HFFc6 (cell line): Measurements from ENCODE around the gene ANKRD17. TPM values are rescaled to one million over a fixed set of nuclear protein-coding genes. Genes with fewer than 3 reads are reported as not detected.

ENCODE experiments used
- DNase-seq: peaks from one replicate; pipeline ENCODE4 v3.0.0-alpha.2; 2018
- H3K27ac Mint-ChIP-seq: 2 replicates; pipeline ENCODE4 v1.8.0; 2020; ENCODE audit warnings: mild to moderate bottlenecking, mixed read lengths
- H3K27me3 Mint-ChIP-seq: 2 replicates; pipeline ENCODE4 v1.8.0; 2021; ENCODE audit warnings: mild to moderate bottlenecking, moderate library complexity, mixed read lengths; ENCODE audit not compliant: insufficient read depth
- H3K36me3 Mint-ChIP-seq: 2 replicates; pipeline ENCODE4 v1.8.0; 2021; ENCODE audit warnings: low read depth, mixed read lengths
- H3K4me1 Mint-ChIP-seq: 2 replicates; pipeline ENCODE4 v1.8.0; 2020; ENCODE audit warnings: low read depth, mixed read lengths
- H3K4me3 Mint-ChIP-seq: 2 replicates; pipeline ENCODE4 v1.8.0; 2020; ENCODE audit warnings: mild to moderate bottlenecking, moderate library complexity, mixed read lengths
- H3K9me3 Mint-ChIP-seq: 2 replicates; pipeline ENCODE4 v1.8.0; 2020; ENCODE audit warnings: mild to moderate bottlenecking, mixed read lengths
- total RNA-seq, 6 experiments: library from RNA; stranded (reverse); fragmentation: NEBNext Ultra II Directional; extraction: Animal tissue kit (Norgen Biotek cat#: 25700); gene quantifications; 2 replicates in 1 of 6; 3 replicates in 5 of 6; pipeline ENCODE4 v1.2.3, GENCODE V29; 2021
- TF ChIP-seq, protein P1 (sequence below): fragments of 200-600 bp; sonication (generic); IDR thresholded peaks from 2 replicates; pipeline ENCODE4 v1.5.0; 2021; ENCODE audit warnings: antibody characterized with exemption, mild to moderate bottlenecking

ANKRD17 gene
- total RNA-seq, 6 experiments from 2014 or later, result 51.7 to 61.0 (median 56.4) TPM

- Mint-ChIP-seq H3K4me1 (no peaks in the 10 kb centered on the region), H3K4me3 (no peak overlapping the region), H3K36me3 (peaks cover 26% of the 10 kb centered on the region), H3K9me3 (no peaks in the 10 kb centered on the region; the same call in 1 of the 2 replicates), H3K27ac (no peak overlapping the region), H3K27me3 (peaks cover 9% of the 10 kb centered on the region)
- TF ChIP-seq, protein P1, sequence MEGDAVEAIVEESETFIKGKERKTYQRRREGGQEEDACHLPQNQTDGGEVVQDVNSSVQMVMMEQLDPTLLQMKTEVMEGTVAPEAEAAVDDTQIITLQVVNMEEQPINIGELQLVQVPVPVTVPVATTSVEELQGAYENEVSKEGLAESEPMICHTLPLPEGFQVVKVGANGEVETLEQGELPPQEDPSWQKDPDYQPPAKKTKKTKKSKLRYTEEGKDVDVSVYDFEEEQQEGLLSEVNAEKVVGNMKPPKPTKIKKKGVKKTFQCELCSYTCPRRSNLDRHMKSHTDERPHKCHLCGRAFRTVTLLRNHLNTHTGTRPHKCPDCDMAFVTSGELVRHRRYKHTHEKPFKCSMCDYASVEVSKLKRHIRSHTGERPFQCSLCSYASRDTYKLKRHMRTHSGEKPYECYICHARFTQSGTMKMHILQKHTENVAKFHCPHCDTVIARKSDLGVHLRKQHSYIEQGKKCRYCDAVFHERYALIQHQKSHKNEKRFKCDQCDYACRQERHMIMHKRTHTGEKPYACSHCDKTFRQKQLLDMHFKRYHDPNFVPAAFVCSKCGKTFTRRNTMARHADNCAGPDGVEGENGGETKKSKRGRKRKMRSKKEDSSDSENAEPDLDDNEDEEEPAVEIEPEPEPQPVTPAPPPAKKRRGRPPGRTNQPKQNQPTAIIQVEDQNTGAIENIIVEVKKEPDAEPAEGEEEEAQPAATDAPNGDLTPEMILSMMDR, result no peak
- DNase-seq, result no peak
Measured at GRCh38 chr4:73098713-73099112, 159.9 kb downstream of the ANKRD17 start.

DNA sequence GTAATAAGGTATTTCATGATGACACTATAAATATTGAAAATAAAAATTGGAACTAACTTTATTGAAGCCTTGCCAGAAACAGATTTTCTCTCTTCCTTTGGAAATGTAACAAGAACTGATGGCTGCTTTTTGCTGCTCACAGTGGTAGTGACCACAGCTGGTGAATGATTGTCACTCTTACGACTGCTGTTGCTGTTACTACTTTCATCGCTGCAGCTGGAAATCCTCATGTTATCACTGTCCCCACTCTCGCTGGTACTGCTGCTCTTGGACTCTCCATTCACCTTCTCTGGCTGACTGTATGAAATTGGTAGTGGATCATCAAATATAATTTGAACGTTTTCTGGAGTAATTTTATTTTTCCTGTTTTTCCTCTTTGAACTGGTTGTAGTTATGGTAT, 160.6 kb downstream of the ANKRD17 start:
- Mint-ChIP-seq H3K9me3 (no peaks in the 10 kb centered on the region; the same call in 1 of the 2 replicates), H3K4me3 (no peak overlapping the region), H3K4me1 (no peaks in the 10 kb centered on the region), H3K27ac (no peak overlapping the region), H3K36me3 (peaks cover 26% of the 10 kb centered on the region), H3K27me3 (peaks cover 9% of the 10 kb centered on the region)
- no peak for DNase-seq
- TF ChIP-seq, protein P1, result no peak

GRCh38 chr4:73092868-73093267, 165.7 kb downstream of the ANKRD17 start:
- Mint-ChIP-seq H3K4me3 (no peak overlapping the region), H3K27me3 (no peaks in the 10 kb centered on the region), H3K27ac (no peak overlapping the region), H3K9me3 (no peaks in the 10 kb centered on the region), H3K36me3 (peaks cover 23% of the 10 kb centered on the region), H3K4me1 (no peaks in the 10 kb centered on the region)
- TF ChIP-seq, protein P1, result no peak
- DNase-seq, result no peak

- H3K27me3 Mint-ChIP-seq, result no peaks in the 10 kb centered on the region; the same call in 1 of the 2 replicates
- TF ChIP-seq, protein P1, result no peak
- H3K4me3 Mint-ChIP-seq, result no peak overlapping the region
- H3K9me3 Mint-ChIP-seq, result no peaks in the 10 kb centered on the region
- DNase-seq, result no peak
- H3K27ac Mint-ChIP-seq, result no peak overlapping the region
- no peaks in the 10 kb centered on the region for H3K4me1 Mint-ChIP-seq
- peaks cover 23% of the 10 kb centered on the region for H3K36me3 Mint-ChIP-seq
Measured at GRCh38 chr4:73090738-73091137, 167.9 kb downstream of the ANKRD17 start.

DNA sequence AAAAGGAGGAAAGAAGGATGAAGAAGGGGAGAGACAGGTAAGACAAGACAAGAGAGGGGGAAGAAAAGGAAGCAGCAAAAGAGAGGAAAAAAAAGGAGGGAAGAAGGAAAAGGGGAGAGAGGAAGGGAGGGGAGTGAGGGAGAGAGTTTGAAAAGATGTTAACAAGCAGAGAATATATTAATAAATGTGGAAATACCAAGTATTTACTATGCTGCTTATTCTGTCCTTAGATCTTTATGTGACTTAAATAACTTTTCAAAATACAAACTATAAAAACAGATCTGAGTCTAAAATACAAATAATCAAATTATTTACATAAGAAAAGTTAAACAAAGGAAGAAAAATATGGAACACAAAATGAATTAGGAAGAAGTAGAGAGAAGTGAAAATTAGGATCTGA, 170.7 kb downstream of the ANKRD17 start:
- H3K36me3 Mint-ChIP-seq, result peaks cover 22% of the 10 kb centered on the region
- H3K9me3 Mint-ChIP-seq, result no peaks in the 10 kb centered on the region
- DNase-seq, result no peak
- H3K27me3 Mint-ChIP-seq, result no peaks in the 10 kb centered on the region; the same call in 1 of the 2 replicates
- TF ChIP-seq, protein P1, result no peak
- H3K27ac Mint-ChIP-seq, result no peak overlapping the region; the same call in 1 of the 2 replicates
- no peak overlapping the region for H3K4me3 Mint-ChIP-seq
- H3K4me1 Mint-ChIP-seq, result no peaks in the 10 kb centered on the region
